ENCODE measurements around the gene DCHS1.

The DCHS1 gene

GRCh38 chr11:6671991-6672390 is 16.4 kb upstream of the DCHS1 start:
- no peak for DNase-seq (ENCODE audit: low read depth in 2 of 2, low spot score in 1 of 2)

GRCh38 chr11:6670202-6670830 is 14.7 kb upstream of the DCHS1 start:
- DNase-seq (ENCODE audit: low read depth in 2 of 2, low spot score in 1 of 2), result no peak

GRCh38 chr11:6667733-6668374 is 12.2 kb upstream of the DCHS1 start:
- no peak for DNase-seq (ENCODE audit: low read depth in 2 of 2, low spot score in 1 of 2)

- DNase-seq (ENCODE audit: low read depth in 2 of 2, low spot score in 1 of 2), result no peak
Measured at GRCh38 chr11:6666302-6667183, 10.9 kb upstream of the DCHS1 start.

- no peak for DNase-seq (ENCODE audit: low read depth in 2 of 2, low spot score in 1 of 2)
Measured at GRCh38 chr11:6664551-6664950, 8.9 kb upstream of the DCHS1 start.

GRCh38 chr11:6663794-6664469 is 8.3 kb upstream of the DCHS1 start:
- no peak for DNase-seq (ENCODE audit: low read depth in 2 of 2, low spot score in 1 of 2)

- DNase-seq (ENCODE audit: low read depth in 2 of 2, low spot score in 1 of 2), result no peak
Measured at GRCh38 chr11:6660712-6661111, 5.1 kb upstream of the DCHS1 start.

- DNase-seq (ENCODE audit: low read depth in 2 of 2, low spot score in 1 of 2), result no peak
Measured at GRCh38 chr11:6658647-6659046, 3.0 kb upstream of the DCHS1 start.

GRCh38 chr11:6657346-6657745 is 1.7 kb upstream of the DCHS1 start:
- DNase-seq (ENCODE audit: low read depth in 2 of 2, low spot score in 1 of 2), result no peak

GRCh38 chr11:6656936-6657335 is 1.3 kb upstream of the DCHS1 start:
- DNase-seq (ENCODE audit: low read depth in 2 of 2, low spot score in 1 of 2), result no peak

GRCh38 chr11:6656584-6656915 is 941 bp upstream of the DCHS1 start:
- no peak for DNase-seq (ENCODE audit: low read depth in 2 of 2, low spot score in 1 of 2)

GRCh38 chr11:6655020-6655789 is 404 bp downstream of the DCHS1 start:
- no peak for DNase-seq (ENCODE audit: low read depth in 2 of 2, low spot score in 1 of 2)

GRCh38 chr11:6654281-6655019 is 1.2 kb downstream of the DCHS1 start:
- DNase-seq (ENCODE audit: low read depth in 2 of 2, low spot score in 1 of 2), result no peak

GRCh38 chr11:6653656-6654055 is 2.0 kb downstream of the DCHS1 start:
- DNase-seq (ENCODE audit: low read depth in 2 of 2, low spot score in 1 of 2), result no peak

GRCh38 chr11:6653097-6653496 is 2.5 kb downstream of the DCHS1 start:
- no peak for DNase-seq (ENCODE audit: low read depth in 2 of 2, low spot score in 1 of 2)

GRCh38 chr11:6652182-6652581 is 3.4 kb downstream of the DCHS1 start:
- no peak for DNase-seq (ENCODE audit: low read depth in 2 of 2, low spot score in 1 of 2)

- DNase-seq (ENCODE audit: low read depth in 2 of 2, low spot score in 1 of 2), result no peak
Measured at GRCh38 chr11:6650980-6651379, 4.6 kb downstream of the DCHS1 start.

GRCh38 chr11:6650104-6650503 is 5.5 kb downstream of the DCHS1 start:
- no peak for DNase-seq (ENCODE audit: low read depth in 2 of 2, low spot score in 1 of 2)

- no peak for DNase-seq (ENCODE audit: low read depth in 2 of 2, low spot score in 1 of 2)
Measured at GRCh38 chr11:6648501-6648900, 7.1 kb downstream of the DCHS1 start.

- DNase-seq (ENCODE audit: low read depth in 2 of 2, low spot score in 1 of 2), result no peak
Measured at GRCh38 chr11:6647836-6648235, 7.8 kb downstream of the DCHS1 start.
